Measurements from ENCODE around the gene RASGRF1.

DNA sequence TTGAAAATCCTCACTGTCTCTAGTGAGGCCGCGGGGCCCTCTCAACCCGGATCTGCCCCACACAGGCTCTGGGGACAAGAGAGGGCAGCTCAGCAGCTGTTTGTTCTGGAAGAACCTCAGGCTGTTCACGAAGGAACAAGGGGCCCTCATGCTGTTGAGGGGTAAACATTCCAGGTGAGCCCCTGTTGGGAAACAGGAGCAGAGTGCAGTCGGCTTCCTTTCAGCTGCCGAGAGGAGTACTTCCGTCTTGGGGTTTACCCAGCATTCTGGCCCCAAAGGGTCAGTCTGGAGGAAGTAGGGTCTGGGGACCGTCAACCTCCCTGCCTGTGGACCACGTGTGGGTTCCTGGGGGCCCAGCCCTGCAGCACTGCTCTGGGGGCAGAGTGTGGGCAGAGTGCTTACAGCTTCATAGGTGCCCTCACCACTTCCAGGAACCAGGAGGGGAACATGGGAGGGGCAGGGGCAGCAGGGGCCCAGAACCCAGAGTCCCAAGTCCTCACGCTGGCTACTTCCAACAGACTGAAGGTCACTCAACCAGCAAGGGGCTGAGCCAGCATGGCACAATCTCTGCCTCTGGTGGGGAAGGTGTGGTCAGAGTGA lies 96.5 kb downstream of the RASGRF1 start:
- no peak for TF ChIP-seq ZFP3 (CRISPR knock-in tag; IDR thresholded peaks at IDR 0.05)
- no peak for TF ChIP-seq ISL1 (CRISPR knock-in tag; IDR thresholded peaks at IDR 0.05)
- no peak for TF ChIP-seq ARNTL (CRISPR knock-in tag; IDR thresholded peaks at IDR 0.05; ENCODE audit: borderline replicate concordance, low read depth)
- no peak for TF ChIP-seq PATZ1 (CRISPR knock-in tag; IDR thresholded peaks at IDR 0.05; ENCODE audit: borderline replicate concordance)
- TF ChIP-seq, protein P1, sequence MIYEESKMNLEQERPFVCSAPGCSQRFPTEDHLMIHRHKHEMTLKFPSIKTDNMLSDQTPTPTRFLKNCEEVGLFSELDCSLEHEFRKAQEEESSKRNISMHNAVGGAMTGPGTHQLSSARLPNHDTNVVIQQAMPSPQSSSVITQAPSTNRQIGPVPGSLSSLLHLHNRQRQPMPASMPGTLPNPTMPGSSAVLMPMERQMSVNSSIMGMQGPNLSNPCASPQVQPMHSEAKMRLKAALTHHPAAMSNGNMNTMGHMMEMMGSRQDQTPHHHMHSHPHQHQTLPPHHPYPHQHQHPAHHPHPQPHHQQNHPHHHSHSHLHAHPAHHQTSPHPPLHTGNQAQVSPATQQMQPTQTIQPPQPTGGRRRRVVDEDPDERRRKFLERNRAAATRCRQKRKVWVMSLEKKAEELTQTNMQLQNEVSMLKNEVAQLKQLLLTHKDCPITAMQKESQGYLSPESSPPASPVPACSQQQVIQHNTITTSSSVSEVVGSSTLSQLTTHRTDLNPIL (CRISPR knock-in tag; IDR thresholded peaks at IDR 0.05; ENCODE audit: low read depth), result no peak
- TF ChIP-seq TCF4 (CRISPR knock-in tag; IDR thresholded peaks at IDR 0.05; ENCODE audit: borderline replicate concordance), result no peak
- no peak for TF ChIP-seq ESRRG (CRISPR knock-in tag; IDR thresholded peaks at IDR 0.05)
- no peak for TF ChIP-seq ZFP30 (CRISPR knock-in tag; IDR thresholded peaks at IDR 0.05)

All from SK-N-SH treated with all-trans-retinoic acid at 6 μM for 48 hours (cell line).